NCI-H510A (cell line): ENCODE data around the gene NEMP2.

Experiments used
- DNase-seq: peaks from one replicate; lab custom pipeline; 2025; lab: John Stamatoyannopoulos, UW

Gene NEMP2

GRCh38 chr2:190457256-190457655 is 77.3 kb downstream of the NEMP2 start:
- no peak for DNase-seq

GRCh38 chr2:190456833-190457232 is 77.7 kb downstream of the NEMP2 start:
- no peak for DNase-seq

- DNase-seq, result no peak
These were observed 79.0 kb downstream of the NEMP2 start for GRCh38 chr2:190455358-190456095.

- no peak for DNase-seq
These were observed 79.7 kb downstream of the NEMP2 start for GRCh38 chr2:190454795-190455194.
